HCT116 (cell line): ENCODE data around the gene MIGA1. TPM values are rescaled to one million over a fixed set of nuclear protein-coding genes. Genes with fewer than 3 reads are reported as not detected.

Experiments used
- ATAC-seq: fragments of 200-7000 bp; cut with Tn5 transposase; 2 replicates; pipeline ENCODE4 v1.9.1; 2020; ENCODE audit warnings: mild to moderate bottlenecking, moderate library complexity
- BruUV-seq: library from RNA; stranded (reverse); fragments of 400-500 nt; replicated peaks from 2 replicates; lab custom pipeline; 2021; lab: Mats Ljungman, UMichigan
- CTCF ChIA-PET: fragments of 300-600 bp; sonication (Branson Sonifier 250); formaldehyde crosslinking; loops from one replicate; lab custom pipeline; 2021; ENCODE audit warnings: antibody characterized with exemption; lab: Charles Lee
- POLR2A ChIA-PET: fragments of 300-600, 350-600 bp; sonication (Branson Sonifier 250); formaldehyde crosslinking; loops from one replicate; lab custom pipeline; 2021; ENCODE audit warnings: antibody characterized with exemption; lab: Charles Lee
- RAD21 ChIA-PET, 2 experiments: fragments of 300-600 bp; sonication (Branson Sonifier 250); formaldehyde crosslinking; loops; one replicate each; lab custom pipeline; 2023; ENCODE audit warnings: low total read pairs in 2 of 2; ENCODE audit not compliant: uncharacterized antibody in 2 of 2, unreplicated experiment in 2 of 2, low non-redundant PET in 1 of 2; lab: Charles Lee
- DNase-seq: peaks from one replicate; pipeline ENCODE4 v3.0.0-alpha.2; 2010; ENCODE audit warnings: low read depth, low spot score
- H2AFZ ChIP-seq: fragments of 200-600 bp; shearing (Covaris generic), sonication (generic); 2 replicates; pipeline ENCODE4 v1.6.1; 2017; ENCODE audit warnings: low read depth, mixed run types, mixed read lengths, antibody characterized with exemption, low read length; ENCODE audit not compliant: poor library complexity, severe bottlenecking
- H3K27ac ChIP-seq: 2 replicates; pipeline ENCODE4 v1.5.1; 2012; ENCODE audit warnings: low read depth, low read length
- H3K27me3 ChIP-seq: fragments of 200-600 bp; sonication (generic); 2 replicates; pipeline ENCODE4 v1.6.1; 2016; ENCODE audit warnings: mixed run types, low read length, mixed read lengths; ENCODE audit not compliant: insufficient read depth
- H3K36me3 ChIP-seq, 2 experiments: fragments of 200-500 bp in 1 of 2; fragments of 200-600 bp in 1 of 2; sonication (Bioruptor generic) in 1 of 2; sonication (generic) in 1 of 2; 2 replicates each; pipeline versions ENCODE4 v1.5.1 to v1.6.1; 2014 to 2016; ENCODE audit warnings: low read length in 2 of 2, inconsistent platforms in 1 of 2, mixed read lengths in 1 of 2, mixed run types in 1 of 2; ENCODE audit not compliant: insufficient read depth in 2 of 2, control insufficient read depth in 1 of 2
- H3K4me1 ChIP-seq, 2 experiments: fragments of 200-600 bp in 1 of 2; sonication (generic) in 1 of 2; 2 replicates each; pipeline versions ENCODE4 v1.5.1 to v1.6.1; 2012 to 2017; ENCODE audit warnings: low read length in 2 of 2, inconsistent platforms in 1 of 2, mild to moderate bottlenecking in 1 of 2, mixed read lengths in 1 of 2, mixed run types in 1 of 2, moderate library complexity in 1 of 2; ENCODE audit not compliant: insufficient read depth in 2 of 2, control insufficient read depth in 1 of 2
- H3K4me2 ChIP-seq: fragments of 200-600 bp; sonication (generic); 2 replicates; pipeline ENCODE4 v1.6.1; 2017; ENCODE audit warnings: mixed run types, low read length, mixed read lengths
- H3K4me3 ChIP-seq, 2 experiments: fragments of 200-600 bp in 1 of 2; sonication (generic) in 1 of 2; replicated peaks in 1 of 2; 2 replicates each; pipeline ENCODE4 v1.5.1; 2011 to 2016; ENCODE audit warnings: low read length in 2 of 2, control low read depth in 1 of 2, low read depth in 1 of 2, mild to moderate bottlenecking in 1 of 2, mixed read lengths in 1 of 2, mixed run types in 1 of 2
- H3K79me2 ChIP-seq: fragments of 200-600 bp; sonication (generic); 2 replicates; pipeline ENCODE4 v1.6.1; 2017; ENCODE audit warnings: mild to moderate bottlenecking, mixed run types, low read length, moderate library complexity, mixed read lengths; ENCODE audit not compliant: insufficient read depth
- H3K9ac ChIP-seq: fragments of 200-600 bp; sonication (generic); 2 replicates; pipeline ENCODE4 v1.6.1; 2016; ENCODE audit warnings: low read length, mixed read lengths
- H3K9me2 ChIP-seq: fragments of 200-600 bp; sonication (generic), shearing (Covaris generic); 2 replicates; pipeline ENCODE4 v1.6.1; 2017; ENCODE audit warnings: mixed run types, mild to moderate bottlenecking, moderate library complexity; ENCODE audit not compliant: insufficient read depth
- H3K9me3 ChIP-seq, 2 experiments: fragments of 200-500 bp in 1 of 2; fragments of 200-600 bp in 1 of 2; sonication (Bioruptor generic) in 1 of 2; sonication (generic) in 1 of 2; 2 replicates each; pipeline ENCODE4 v1.6.1; 2014 to 2017; ENCODE audit warnings: low read length in 2 of 2, mixed read lengths in 2 of 2, inconsistent platforms in 1 of 2, low read depth in 1 of 2, mild to moderate bottlenecking in 1 of 2, mixed run types in 1 of 2, moderate library complexity in 1 of 2; ENCODE audit not compliant: control insufficient read depth in 1 of 2, insufficient read depth in 1 of 2
- H4K20me1 ChIP-seq: fragments of 200-600 bp; sonication (generic), shearing (Covaris generic); 2 replicates; pipeline ENCODE4 v1.6.1; 2017; ENCODE audit warnings: mixed run types, mild to moderate bottlenecking, moderate library complexity; ENCODE audit not compliant: insufficient read depth
- ATF3 ChIP-seq: IDR thresholded peaks from 2 replicates; pipeline ENCODE4 v1.6.1; 2012
- CBX3 ChIP-seq: IDR thresholded peaks from 2 replicates; pipeline ENCODE4 v1.6.1; 2012; ENCODE audit warnings: low read depth
- CEBPB ChIP-seq: IDR thresholded peaks from 2 replicates; pipeline ENCODE4 v1.6.1; 2012; ENCODE audit warnings: low read depth
- EGR1 ChIP-seq: IDR thresholded peaks from 2 replicates; pipeline ENCODE4 v1.6.1; 2012; ENCODE audit warnings: low read depth
- EZH2 ChIP-seq: fragments of 200-600 bp; sonication (generic); IDR thresholded peaks from 2 replicates; pipeline ENCODE4 v1.6.1; 2017; ENCODE audit warnings: antibody characterized with exemption, mixed run types
- EZH2phosphoT487 ChIP-seq: fragments of 200-600 bp; IDR thresholded peaks from 2 replicates; pipeline ENCODE4 v1.6.1; 2018; ENCODE audit warnings: antibody characterized with exemption, borderline replicate concordance
- JUND ChIP-seq: IDR thresholded peaks from 2 replicates; pipeline ENCODE4 v1.6.1; 2012
- MAX ChIP-seq: IDR thresholded peaks from 2 replicates; pipeline ENCODE4 v1.6.1; 2012
- POLR2A ChIP-seq: IDR thresholded peaks from 2 replicates; pipeline ENCODE4 v1.7.0; 2011; ENCODE audit warnings: borderline replicate concordance; ENCODE audit not compliant: insufficient read depth, insufficient read length; ENCODE audit errors: extremely low read depth
- POLR2AphosphoS5 ChIP-seq: IDR thresholded peaks from 2 replicates; pipeline ENCODE4 v1.6.1; 2011; ENCODE audit warnings: mild to moderate bottlenecking, low read depth, low read length, moderate library complexity
- SIN3A ChIP-seq: IDR thresholded peaks from 2 replicates; pipeline ENCODE4 v1.6.1; 2012; ENCODE audit warnings: low read depth
- SRF ChIP-seq: IDR thresholded peaks from 2 replicates; pipeline ENCODE4 v1.6.1; 2012; ENCODE audit warnings: low read depth
- YY1 ChIP-seq: IDR thresholded peaks from 2 replicates; pipeline ENCODE4 v1.6.1; 2011; ENCODE audit warnings: low read length, low read depth, moderate library complexity, mild to moderate bottlenecking; ENCODE audit not compliant: insufficient replicate concordance; ENCODE audit errors: extremely low read depth
- ZBTB33 ChIP-seq: IDR thresholded peaks from 2 replicates; pipeline ENCODE4 v1.6.1; 2011; ENCODE audit warnings: mild to moderate bottlenecking, low read length, moderate library complexity; ENCODE audit not compliant: insufficient replicate concordance; ENCODE audit errors: extremely low read depth
- ZFX ChIP-seq: fragments of 450-650 bp; IDR thresholded peaks from 2 replicates; pipeline ENCODE4 v1.6.1; 2017
- intact Hi-C: fragments of 100-400 bp; cut with micrococcal nuclease; formaldehyde crosslinking; loops from 2 replicates; pipeline ENCODE4 v1.10.0; 2022
- total RNA-seq: library from RNA; stranded (reverse); gene quantifications from one replicate; pipeline ENCODE4 v1.2.1, GENCODE V29; 2021; ENCODE audit not compliant: unreplicated experiment

The MIGA1 gene
- total RNA-seq, 1 experiment from 2014 or later, result 9.6 TPM

GRCh38 chr1:77906624-77907023 is 127.2 kb downstream of the MIGA1 start:
- Histone ChIP-seq H3K9ac (no peak overlapping the region), H3K27ac (no peak overlapping the region), H2AFZ (no peak overlapping the region), H3K9me2 (no peaks in the 10 kb centered on the region), H3K4me2 (no peak overlapping the region), H3K9me3 (no peaks in the 10 kb centered on the region), H3K27me3 (no peaks in the 10 kb centered on the region), H3K4me3 (no peak overlapping the region), H3K4me1 (no peaks in the 10 kb centered on the region), H3K79me2 (no peaks in the 10 kb centered on the region), H4K20me1 (no peaks in the 10 kb centered on the region), H3K36me3 (no peaks in the 10 kb centered on the region)
- BruUV-seq, result no TSS peak
- CTCF ChIA-PET, result no interaction called here
- RAD21 ChIA-PET, result no interaction called here
- TF ChIP-seq EZH2, result no peak
- TF ChIP-seq EZH2phosphoT487, result no peak
- no peak for TF ChIP-seq CBX3
- no peak for TF ChIP-seq SRF
- no peak for TF ChIP-seq CEBPB
- no peak for TF ChIP-seq MAX
- TF ChIP-seq ATF3, result no peak
- no peak for TF ChIP-seq EGR1
- TF ChIP-seq JUND, result no peak
- no peak for TF ChIP-seq ZFX
- no peak for TF ChIP-seq YY1
- TF ChIP-seq POLR2A, result no peak
- no peak for TF ChIP-seq POLR2AphosphoS5
- ATAC-seq (no peak), DNase-seq (no peak)
- intact Hi-C loops, result loop anchor here (10.0 kb wide), 2 partner anchors 222 to 372 kb away; partner anchors contain the start of gene ZZZ3
- POLR2A ChIA-PET, result no interaction called here

- CTCF ChIA-PET, result no interaction called here
Observed at GRCh38 chr1:77910116-77910515, 130.7 kb downstream of the MIGA1 start.

More at GRCh38 chr1:77910116-77910515, 130.7 kb downstream of the MIGA1 start:
- RAD21 ChIA-PET, result no interaction called here
- Histone ChIP-seq H3K27me3 (no peaks in the 10 kb centered on the region), H3K9me2 (no peaks in the 10 kb centered on the region), H3K4me2 (no peak overlapping the region)
- intact Hi-C loops, result no loop called here
- BruUV-seq, result no TSS peak
- TF ChIP-seq ZBTB33 (no peak), SIN3A (no peak), EZH2phosphoT487 (no peak), ATF3 (no peak), CBX3 (no peak), CEBPB (no peak)
- TF ChIP-seq, all 23 proteins: peak for 0
- DNase-seq (no peak), ATAC-seq (no peak)
- Histone ChIP-seq H3K4me3 (no peak overlapping the region), H4K20me1 (no peaks in the 10 kb centered on the region), H3K79me2 (no peaks in the 10 kb centered on the region), H3K9me3 (no peaks in the 10 kb centered on the region), H2AFZ (no peak overlapping the region), H3K9ac (no peak overlapping the region), H3K36me3 (no peaks in the 10 kb centered on the region), H3K27ac (no peak overlapping the region), H3K4me1 (no peaks in the 10 kb centered on the region)
- POLR2A ChIA-PET, result no interaction called here
